Mucosa of rectum (tissue), 2 donors: Measurements from ENCODE around the gene FCGR3A.
"Not testable (repeated sequence)": the region's sequence is repeated elsewhere in the genome, so short reads cannot be mapped to it uniquely, and the experiment has no call there.

Source experiments
- H3K27ac ChIP-seq, 2 donors: one replicate each; pipeline ENCODE4 v1.7.0; 2013; ENCODE audit warnings: inconsistent platforms in 2 of 2, low read depth in 2 of 2, low read length in 2 of 2
- H3K27me3 ChIP-seq, 2 donors: one replicate each; pipeline ENCODE4 v1.7.0; 2013; ENCODE audit warnings: low read length in 2 of 2; ENCODE audit not compliant: control insufficient read depth in 2 of 2, insufficient read depth in 2 of 2
- H3K36me3 ChIP-seq, 2 donors: one replicate each; pipeline ENCODE4 v1.7.0; 2013; ENCODE audit warnings: low read length in 2 of 2; ENCODE audit not compliant: control insufficient read depth in 2 of 2, insufficient read depth in 2 of 2
- H3K4me1 ChIP-seq, 2 donors: one replicate each; pipeline ENCODE4 v1.7.0; 2013; ENCODE audit warnings: low read length in 2 of 2, mild to moderate bottlenecking in 1 of 2; ENCODE audit not compliant: control insufficient read depth in 2 of 2, insufficient read depth in 2 of 2
- H3K4me3 ChIP-seq, 2 donors: one replicate each; pipeline ENCODE4 v1.7.0; 2013; ENCODE audit warnings: low read length in 2 of 2
- H3K9ac ChIP-seq, 2 donors: one replicate each; pipeline ENCODE4 v1.7.0; 2013; ENCODE audit warnings: low read length in 2 of 2, low read depth in 1 of 2, mild to moderate bottlenecking in 1 of 2
- H3K9me3 ChIP-seq, 2 donors: one replicate each; pipeline ENCODE4 v1.7.0; 2013; ENCODE audit warnings: low read length in 2 of 2; ENCODE audit not compliant: control insufficient read depth in 2 of 2
- donor health status: healthy.
- donor health status: Normal muscosa, but diverticular disease.

The FCGR3A gene

DNA sequence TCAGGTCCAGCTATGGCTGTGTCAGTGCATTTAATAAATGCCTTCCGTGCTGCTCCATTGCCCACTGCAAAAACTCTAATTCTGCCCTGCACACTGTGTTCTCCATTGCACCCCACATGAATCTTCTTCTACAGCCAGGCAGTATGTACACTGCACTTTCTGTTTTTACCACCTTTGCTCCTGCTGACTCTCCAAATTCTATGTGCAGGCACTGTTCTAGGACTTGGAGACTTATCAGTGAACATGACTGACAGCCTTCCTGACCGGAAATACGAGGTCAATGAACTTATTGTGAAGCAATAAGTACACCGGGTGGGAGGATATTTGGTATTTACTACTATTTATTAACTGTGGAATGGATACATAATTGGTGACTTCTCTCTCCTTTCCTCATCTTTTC, 33.3 kb upstream of the FCGR3A start:
- not testable (repeated sequence) for H3K9ac ChIP-seq, H3K36me3 ChIP-seq, H3K4me1 ChIP-seq, H3K9me3 ChIP-seq, H3K27ac ChIP-seq, H3K4me3 ChIP-seq, H3K27me3 ChIP-seq

DNA sequence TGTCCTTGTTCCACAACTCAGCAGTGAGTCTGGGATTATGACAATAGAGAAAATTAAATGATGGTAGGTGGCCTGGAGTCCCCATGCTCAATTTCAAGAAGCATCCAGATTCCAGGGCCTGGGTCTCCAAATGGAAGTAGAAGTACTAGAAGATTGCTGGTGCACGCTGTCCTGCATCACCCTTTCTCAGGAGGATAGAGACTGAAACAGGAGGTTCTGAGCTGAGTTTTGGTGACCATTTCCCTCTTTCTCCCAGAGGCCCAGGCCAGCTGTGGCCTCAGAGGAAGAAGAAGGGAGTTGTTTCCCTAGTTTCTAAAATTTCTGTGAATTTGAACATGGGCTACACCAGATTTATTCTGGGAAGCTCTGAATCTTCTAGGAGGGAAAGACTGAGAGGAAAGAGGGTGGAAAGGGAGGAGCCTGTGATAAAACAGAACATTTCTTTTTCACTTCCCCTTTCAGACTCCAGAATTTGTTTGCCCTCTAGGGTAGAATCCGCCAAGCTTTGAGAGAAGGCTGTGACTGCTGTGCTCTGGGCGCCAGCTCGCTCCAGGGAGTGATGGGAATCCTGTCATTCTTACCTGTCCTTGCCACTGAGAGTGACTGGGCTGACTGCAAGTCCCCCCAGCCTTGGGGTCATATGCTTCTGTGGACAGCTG, 31.4 kb upstream of the FCGR3A start:
- H3K9me3 ChIP-seq, H3K4me3 ChIP-seq, H3K27ac ChIP-seq, H3K27me3 ChIP-seq, H3K4me1 ChIP-seq, H3K9ac ChIP-seq, H3K36me3 ChIP-seq: not testable (repeated sequence)

DNA sequence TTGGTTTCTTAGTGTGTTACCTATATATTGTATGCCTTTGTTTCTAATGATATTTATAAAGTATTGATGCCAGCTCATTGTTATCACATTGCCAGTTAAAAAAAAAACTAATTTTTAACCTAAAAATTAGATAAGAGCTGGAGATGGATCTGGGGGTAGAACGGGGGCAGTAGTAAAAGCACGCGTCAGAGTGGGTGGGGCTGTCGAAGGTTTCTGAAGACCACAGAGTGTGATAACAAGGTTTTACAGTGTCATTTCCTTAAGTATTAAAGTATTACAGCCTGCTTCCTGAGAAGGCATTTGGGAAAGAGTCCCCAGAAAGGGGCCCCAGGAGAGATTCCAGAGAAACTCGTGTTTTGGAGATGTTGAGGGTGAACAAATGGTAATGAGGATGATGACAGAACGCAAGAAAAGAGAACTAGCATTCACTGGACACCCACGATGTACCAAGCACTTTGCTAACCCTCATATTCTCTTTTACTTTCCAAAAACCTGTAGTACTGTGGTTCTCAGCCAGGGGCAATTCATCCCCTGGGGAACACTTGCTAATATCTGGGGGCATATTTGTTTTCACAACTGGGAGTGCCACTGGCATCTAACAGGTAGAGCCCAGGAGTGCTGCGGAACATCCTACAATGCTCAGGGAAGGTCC, 30.4 kb upstream of the FCGR3A start:
- H3K4me1 ChIP-seq, H3K27ac ChIP-seq, H3K9ac ChIP-seq, H3K9me3 ChIP-seq, H3K27me3 ChIP-seq, H3K36me3 ChIP-seq, H3K4me3 ChIP-seq: not testable (repeated sequence)

DNA sequence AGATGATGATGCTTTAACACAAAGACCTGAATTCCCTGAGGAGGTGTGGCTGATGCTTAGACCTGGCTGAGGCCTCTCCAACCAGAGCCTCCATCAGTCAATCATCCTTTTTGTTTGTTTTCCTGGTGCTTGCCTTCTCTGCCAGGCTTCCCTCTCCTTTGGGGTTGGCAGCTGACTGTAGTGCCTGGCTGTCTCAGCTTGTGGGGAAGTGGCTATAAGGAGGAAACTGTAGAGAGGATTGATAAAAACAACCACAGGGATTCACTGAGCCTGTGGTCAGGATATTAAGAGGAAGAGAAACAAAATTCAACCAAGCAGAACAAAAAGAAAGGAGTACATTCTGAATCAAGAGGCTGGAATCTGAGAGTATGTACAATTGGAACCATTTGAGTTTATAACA, 27.1 kb upstream of the FCGR3A start:
- not testable (repeated sequence) for H3K9ac ChIP-seq, H3K27me3 ChIP-seq, H3K36me3 ChIP-seq, H3K27ac ChIP-seq, H3K4me3 ChIP-seq, H3K4me1 ChIP-seq, H3K9me3 ChIP-seq

DNA sequence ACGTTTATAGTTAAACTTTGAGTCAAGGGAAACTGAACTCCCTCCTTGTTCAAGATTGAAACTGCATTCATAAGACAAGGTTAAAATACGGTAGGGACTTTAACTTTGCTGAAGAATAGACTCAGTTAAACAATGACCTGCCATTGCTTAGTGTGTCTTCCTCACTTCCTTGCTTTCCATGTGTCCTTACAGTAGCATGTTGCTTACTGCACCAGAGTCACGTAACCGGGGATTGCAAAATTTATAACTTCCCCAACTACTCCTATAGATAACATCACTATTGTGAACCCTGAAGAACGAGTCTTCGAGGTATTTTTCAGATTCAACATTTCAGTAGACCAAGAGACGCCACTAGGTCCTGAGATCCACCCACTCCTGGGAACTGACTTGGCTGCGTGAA, 22.1 kb upstream of the FCGR3A start:
- not testable (repeated sequence) for H3K4me1 ChIP-seq, H3K9me3 ChIP-seq, H3K27ac ChIP-seq, H3K36me3 ChIP-seq, H3K4me3 ChIP-seq, H3K27me3 ChIP-seq, H3K9ac ChIP-seq

DNA sequence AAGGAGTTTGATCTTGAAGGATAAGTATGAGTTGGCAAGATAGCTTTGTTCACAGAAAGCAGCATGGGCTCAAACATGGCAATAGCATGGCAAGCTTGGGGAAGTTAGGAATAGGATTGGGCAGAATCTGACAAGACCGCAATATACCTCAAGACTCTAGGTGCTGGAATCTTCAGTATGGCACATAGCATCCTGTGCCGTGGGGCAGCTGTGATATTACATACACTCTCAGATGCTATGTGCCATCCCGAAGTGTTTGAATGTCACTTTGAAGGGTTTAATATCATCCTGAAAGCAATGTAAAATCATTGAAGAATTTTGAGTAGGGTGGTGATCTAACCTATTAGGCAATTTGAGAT, 17.0 kb upstream of the FCGR3A start:
- H3K9ac ChIP-seq, H3K4me3 ChIP-seq, H3K27me3 ChIP-seq, H3K9me3 ChIP-seq, H3K4me1 ChIP-seq, H3K36me3 ChIP-seq, H3K27ac ChIP-seq: not testable (repeated sequence)

DNA sequence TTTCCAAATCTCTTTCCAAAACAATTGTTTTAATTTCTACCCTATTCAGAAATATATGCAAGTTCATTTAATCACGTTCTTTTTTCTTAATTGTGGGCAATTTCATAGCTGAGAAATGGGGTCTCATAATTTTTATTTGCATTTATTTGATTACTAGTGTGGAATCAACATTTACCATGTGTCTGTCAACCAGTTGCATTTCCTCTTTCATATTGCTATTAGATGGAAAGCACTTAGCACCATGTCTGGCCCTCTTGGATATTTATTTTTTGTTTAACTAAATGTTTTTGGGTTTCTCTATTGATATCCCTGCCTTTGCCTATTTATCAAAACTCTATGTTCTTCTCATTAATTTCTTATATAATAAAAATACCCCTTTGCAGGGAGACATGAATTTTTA, 13.9 kb upstream of the FCGR3A start:
- not testable (repeated sequence) for H3K9ac ChIP-seq, H3K4me3 ChIP-seq, H3K27me3 ChIP-seq, H3K9me3 ChIP-seq, H3K27ac ChIP-seq, H3K36me3 ChIP-seq, H3K4me1 ChIP-seq

DNA sequence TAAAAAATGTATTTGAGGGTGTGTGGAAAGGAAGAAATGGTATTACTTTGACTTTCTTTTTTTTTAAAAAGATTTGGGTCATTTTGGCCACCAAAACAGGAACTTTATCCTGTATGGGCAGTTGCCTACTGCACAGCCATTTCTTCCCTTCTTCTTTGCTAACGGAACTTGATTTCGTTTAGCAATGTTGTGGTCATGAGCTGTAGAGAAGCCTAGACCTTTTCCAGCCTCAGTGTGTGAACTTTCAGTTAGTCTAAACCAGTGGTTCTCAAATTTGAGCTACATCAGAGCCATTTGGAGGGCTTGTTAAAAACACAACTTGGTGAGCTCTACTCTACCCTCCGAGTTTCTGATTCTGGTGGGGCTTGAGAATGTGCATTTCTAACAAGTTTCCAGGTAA, 12.8 kb upstream of the FCGR3A start:
- H3K9ac ChIP-seq, H3K27me3 ChIP-seq, H3K9me3 ChIP-seq, H3K4me1 ChIP-seq, H3K27ac ChIP-seq, H3K36me3 ChIP-seq, H3K4me3 ChIP-seq: not testable (repeated sequence)

DNA sequence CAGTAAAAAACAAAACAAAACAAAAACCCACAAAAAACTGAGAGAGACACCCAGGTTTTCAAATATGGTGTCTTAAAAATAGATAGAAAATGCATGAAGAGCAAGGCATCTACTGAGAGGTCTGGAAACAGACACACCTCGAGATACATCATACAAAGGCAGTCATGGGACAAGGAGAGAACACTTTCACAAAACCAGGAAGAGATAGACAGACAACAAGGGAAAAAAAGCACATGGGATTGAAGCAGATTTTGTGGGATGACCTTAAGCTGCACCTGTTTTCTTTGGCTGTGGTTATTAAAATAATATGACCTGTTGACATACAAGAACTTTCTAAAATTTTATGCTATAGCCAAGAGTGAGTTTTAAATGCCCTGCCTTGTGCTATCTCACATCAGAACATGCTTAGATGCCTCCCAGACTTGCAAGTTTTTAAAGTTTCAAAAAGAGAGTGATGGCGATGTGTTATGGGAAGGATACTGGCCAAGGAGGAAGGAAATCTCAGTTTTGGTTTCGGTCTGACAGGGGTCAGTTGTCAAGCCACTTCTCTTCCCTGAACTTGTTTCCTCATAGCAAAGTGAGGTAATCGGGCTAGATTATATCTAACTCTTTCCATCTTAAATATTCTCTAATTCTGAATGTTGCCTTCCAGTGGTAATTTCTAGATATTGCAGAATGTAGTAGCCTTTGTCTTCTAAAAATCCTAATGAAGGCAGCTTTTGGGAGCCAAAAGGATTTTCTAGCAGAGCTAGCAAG, 11.5 kb upstream of the FCGR3A start:
- peak overlapping the region in 1 of 2 donors; percentile 38 for H3K27ac ChIP-seq
- H3K4me3 ChIP-seq, H3K9ac ChIP-seq, H3K36me3 ChIP-seq, H3K9me3 ChIP-seq, H3K4me1 ChIP-seq, H3K27me3 ChIP-seq: not testable (repeated sequence)

DNA sequence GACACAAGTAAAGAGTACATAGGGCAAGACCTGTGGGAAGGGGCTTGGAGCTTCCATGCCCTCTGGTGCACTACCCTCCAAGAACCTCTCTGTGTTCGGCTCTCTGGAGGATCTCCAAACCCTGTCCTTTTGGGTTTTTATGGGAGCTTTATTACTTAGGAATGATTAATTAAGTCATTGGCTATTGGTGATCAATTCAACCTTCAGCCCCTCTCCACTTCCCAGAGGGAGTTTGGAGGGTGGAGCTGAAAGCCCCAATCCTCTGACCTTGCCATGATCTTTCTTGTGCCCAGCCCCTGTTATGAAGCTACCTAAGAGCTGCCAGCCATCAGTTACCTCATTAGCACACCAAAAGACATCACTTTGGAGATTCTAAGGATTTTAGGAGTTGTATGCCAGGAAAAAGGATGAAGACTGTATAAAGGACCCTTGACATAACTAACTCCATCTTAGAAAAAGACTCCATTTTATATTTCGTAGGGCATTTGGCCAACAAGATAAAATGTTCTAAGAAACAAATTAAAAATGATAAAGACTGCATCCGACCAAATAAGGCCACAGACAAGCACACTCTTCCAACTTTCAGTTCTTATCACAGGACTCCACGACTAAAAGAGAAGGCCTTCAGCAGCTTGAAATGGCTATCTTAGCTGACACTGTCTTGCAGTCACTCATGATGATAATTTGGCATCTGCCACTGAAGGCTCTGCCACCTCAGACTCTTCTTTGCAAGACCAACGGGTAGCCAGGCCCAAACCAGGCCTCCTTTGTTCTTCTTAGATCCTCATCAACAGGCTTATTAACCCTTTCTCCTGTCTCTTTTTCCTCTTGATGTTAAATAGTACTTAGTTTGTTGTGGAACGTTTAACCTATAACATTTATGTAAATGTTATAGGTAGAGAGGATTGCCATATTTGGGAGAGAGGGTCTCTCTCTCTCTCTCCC, 8.2 kb upstream of the FCGR3A start:
- not testable (repeated sequence) for H3K27ac ChIP-seq, H3K27me3 ChIP-seq, H3K9ac ChIP-seq, H3K36me3 ChIP-seq, H3K4me3 ChIP-seq, H3K9me3 ChIP-seq, H3K4me1 ChIP-seq
